Fibroblast of the aortic adventitia (primary cell): ENCODE results near the gene B9D1. TPM values are rescaled to one million over a fixed set of nuclear protein-coding genes. Genes with fewer than 3 reads are reported as not detected.

ENCODE experiments used
- DNase-seq: peaks from one replicate; pipeline ENCODE4 v3.0.0-alpha.2; 2010; ENCODE audit warnings: low read depth
- H3K4me3 ChIP-seq: 2 replicates; pipeline ENCODE4 v1.5.1; 2011; ENCODE audit warnings: low read depth, mild to moderate bottlenecking, control low read depth, low read length, moderate library complexity
- CTCF ChIP-seq: IDR thresholded peaks from 2 replicates; pipeline ENCODE4 v1.5.1; 2011; ENCODE audit warnings: mild to moderate bottlenecking, low read length, control low read depth, inconsistent platforms; ENCODE audit not compliant: insufficient read depth
- total RNA-seq: library from RNA; depleted of rRNA; stranded (reverse); fragments of >200 nt; gene quantifications from 2 replicates; pipeline ENCODE4 v1.2.3, GENCODE V29; 2012; ENCODE audit warnings: low replicate concordance

B9D1 gene
- total RNA-seq, 1 donor = 19.9 TPM

- no peak overlapping the region for H3K4me3 ChIP-seq
- DNase-seq = peak; percentile 40
- no peak for TF ChIP-seq CTCF
These were observed 23.1 kb downstream of the B9D1 start for GRCh38 chr17:19339341-19339815.

GRCh38 chr17:19338031-19338990, 24.2 kb downstream of the B9D1 start:
- peak; percentile 51 for TF ChIP-seq CTCF
- peak; percentile 28 for DNase-seq
- H3K4me3 ChIP-seq = no peak overlapping the region

DNA sequence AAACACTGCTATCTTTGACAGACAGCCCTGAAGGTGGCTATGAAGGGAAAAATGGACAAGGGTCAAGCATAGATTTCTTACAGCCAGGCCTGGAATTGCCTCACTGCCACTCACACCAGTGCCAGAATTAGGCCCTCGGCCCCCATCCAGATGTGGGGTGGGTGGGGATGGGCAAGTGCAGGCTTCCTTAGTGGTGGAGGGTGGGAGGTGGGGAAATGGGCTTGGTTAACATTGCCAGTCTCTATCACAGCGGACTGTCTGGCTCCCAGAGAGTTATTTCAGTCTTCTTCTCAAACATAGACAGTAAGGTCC, 24.9 kb downstream of the B9D1 start:
- TF ChIP-seq CTCF = no peak
- DNase-seq = peak; percentile 9
- H3K4me3 ChIP-seq = no peak overlapping the region

DNA sequence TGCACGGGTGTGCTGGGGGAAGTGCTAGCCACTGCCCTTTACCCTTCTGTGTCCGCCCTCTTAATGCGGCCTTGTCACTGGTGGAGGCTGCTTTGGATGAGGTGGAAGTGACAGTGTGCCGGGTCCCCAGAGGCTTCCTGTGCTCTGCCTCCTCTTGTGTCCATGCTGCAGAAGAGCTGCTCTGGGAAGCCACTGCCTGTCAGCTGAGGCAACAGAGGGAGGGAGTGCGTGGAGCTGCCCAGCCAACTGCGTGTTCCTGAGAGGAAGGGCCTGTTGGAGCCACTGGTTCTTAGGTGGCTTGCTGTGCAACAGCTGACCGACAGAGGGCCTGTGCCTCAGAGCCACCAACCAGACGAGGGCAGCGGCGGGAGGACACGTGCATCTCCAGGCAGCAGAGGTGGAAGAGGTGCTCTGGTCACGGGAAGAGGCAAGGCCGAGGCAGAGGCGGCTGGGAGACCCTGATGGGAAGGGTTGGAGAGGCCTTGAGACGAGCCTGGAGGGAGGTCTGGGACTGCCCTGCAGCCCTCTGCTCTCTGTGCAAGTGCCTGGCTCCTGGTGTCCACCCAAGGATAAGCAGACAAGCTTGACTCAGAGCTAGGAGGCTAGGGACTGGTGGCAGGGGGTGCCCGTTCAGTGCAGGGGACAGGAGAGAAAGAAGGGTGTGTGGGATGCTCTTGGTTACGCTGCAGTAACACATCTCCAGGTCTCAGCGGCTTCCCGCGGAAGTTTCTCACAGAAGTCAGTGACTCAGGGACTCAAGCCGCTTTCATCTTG, 25.4 kb downstream of the B9D1 start:
- no peak for DNase-seq
- no peak overlapping the region for H3K4me3 ChIP-seq
- TF ChIP-seq CTCF = no peak

DNA sequence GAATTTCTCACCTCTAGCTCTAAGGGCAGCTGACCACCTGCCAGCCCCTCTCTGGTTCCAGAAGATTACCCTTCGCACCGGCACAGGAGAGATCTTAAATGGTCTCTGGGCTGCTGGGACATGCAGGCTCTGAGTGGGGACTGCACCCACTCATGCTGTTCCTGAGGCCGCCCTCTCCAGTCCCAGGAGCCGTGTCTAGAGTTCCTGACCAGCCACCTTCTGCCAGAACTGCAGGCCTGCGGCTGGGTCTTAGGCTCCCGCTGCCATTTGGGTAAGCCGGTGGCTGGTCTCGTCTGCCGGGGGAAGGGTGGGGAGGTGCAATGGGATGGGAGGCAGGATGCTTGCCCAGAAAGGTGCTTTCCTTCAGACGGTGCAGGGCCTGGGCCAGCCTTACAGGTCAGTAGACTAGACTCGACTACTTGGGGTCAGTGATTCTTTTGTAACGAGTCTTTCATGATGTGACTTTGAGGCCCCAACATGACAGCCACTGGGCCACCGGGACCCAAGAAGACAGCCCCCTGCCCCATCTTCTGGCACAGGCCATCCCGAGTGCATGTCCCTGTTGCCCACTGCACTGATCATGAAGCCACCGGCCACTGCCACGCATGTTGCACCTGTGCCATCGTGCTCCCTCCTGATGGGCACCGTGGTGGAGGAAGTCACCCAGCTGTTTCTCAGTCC, 26.4 kb downstream of the B9D1 start:
- no peak for DNase-seq
- no peak for TF ChIP-seq CTCF
- no peak overlapping the region for H3K4me3 ChIP-seq

GRCh38 chr17:19334331-19334730, 28.2 kb downstream of the B9D1 start:
- DNase-seq = no peak
- H3K4me3 ChIP-seq = no peak overlapping the region
- TF ChIP-seq CTCF = no peak
